IPS-11a (cell line): ENCODE results near the gene CCDC85A.

ENCODE experiments used
- H3K4me3 ChIP-seq: one replicate; pipeline ENCODE4 v1.5.1; 2013; ENCODE audit warnings: low read depth, low read length, control low read depth

The CCDC85A gene

DNA sequence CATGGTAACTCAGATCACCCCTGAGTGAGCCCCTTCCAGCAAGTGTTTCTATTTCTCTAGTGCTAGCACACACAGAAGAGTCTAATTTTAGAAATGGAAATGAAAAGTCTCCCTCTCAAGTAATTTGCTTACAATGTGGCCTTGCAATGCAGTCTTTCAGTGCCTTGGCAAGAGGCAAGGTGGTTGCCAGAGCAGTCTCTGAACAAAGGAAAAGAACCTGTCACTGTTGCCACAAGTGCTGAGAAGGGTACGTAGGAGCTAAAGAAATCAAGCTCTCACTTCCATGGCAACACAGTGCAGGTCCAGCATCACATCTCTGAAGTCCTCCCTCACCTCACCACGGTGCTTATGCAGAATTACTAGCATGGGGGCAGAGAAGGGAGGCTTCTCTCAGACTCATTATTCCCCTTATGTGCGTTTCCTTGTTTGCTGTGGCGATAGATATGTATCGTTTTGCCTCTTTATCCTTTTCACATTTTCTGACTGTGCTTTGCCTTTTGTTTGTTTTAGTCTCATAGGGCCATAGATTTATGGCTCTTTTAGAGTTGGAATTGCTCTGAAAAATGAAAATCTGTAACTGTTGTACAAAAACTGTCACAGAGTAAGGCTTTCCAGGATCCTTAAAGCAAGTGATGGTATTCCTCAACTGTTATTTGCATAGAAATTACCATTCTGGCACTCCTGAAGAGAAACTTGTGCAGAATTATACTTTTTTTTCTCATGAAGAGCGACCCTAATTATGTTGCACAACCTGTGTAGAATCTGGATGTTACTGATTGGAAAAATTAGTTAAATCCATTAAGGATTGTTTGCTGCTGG, 164.8 kb downstream of the CCDC85A start:
- no peak overlapping the region for H3K4me3 ChIP-seq

- H3K4me3 ChIP-seq = no peak overlapping the region
Observed at GRCh38 chr2:56357655-56358295, 174.0 kb downstream of the CCDC85A start.

DNA sequence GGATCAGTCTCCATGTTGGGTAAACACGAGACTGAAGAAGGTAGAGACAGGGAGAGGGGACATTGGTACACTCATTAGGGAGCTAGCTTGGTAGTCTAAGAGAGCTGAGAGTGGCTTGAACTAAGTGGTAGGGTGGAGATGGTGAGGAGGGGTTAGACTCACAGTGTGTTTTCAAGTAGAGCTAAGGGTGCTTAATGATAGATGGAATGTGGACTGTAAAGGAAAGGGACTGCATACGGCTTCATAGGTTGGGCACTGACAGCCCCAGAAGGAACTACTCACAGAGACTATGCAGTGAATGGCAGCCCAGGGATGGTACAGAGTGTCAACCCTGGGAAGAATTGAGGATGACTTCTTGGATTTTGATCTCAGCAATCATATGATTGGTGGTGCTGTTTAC, 178.1 kb downstream of the CCDC85A start:
- H3K4me3 ChIP-seq = no peak overlapping the region

- H3K4me3 ChIP-seq = no peak overlapping the region
Observed at GRCh38 chr2:56364902-56365301, 181.1 kb downstream of the CCDC85A start.

- no peak overlapping the region for H3K4me3 ChIP-seq
Observed at GRCh38 chr2:56369316-56369715, 185.5 kb downstream of the CCDC85A start.

DNA sequence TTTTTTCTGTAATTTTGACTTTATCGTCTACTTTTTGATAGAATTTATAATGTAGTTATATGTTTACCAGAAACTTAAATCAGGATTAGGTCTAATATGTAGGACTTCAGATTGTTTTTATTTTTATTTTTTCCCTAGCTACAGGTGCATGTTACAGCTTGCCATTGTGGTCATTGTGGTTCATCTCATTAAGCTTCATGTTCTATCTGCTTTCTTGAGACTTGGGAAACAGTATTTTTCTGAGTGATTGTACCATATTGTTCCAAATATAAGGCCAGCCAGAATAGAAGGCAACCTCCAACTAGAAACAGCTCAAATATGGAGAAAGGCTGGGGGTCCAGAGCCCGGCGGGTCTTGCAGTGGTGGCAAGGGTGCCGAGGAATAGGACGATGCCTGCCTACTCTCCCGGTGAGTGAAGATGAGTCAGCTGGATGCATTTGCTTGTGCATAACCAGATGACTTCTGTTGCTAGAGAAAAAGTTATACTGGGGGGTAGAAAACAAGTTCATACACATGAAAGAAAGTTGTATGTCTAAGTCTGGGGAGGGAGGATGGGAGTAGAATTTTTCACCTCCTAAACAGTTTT, 188.4 kb downstream of the CCDC85A start:
- H3K4me3 ChIP-seq = no peak overlapping the region

- no peak overlapping the region for H3K4me3 ChIP-seq
Observed at GRCh38 chr2:56375251-56375650, 191.5 kb downstream of the CCDC85A start.

DNA sequence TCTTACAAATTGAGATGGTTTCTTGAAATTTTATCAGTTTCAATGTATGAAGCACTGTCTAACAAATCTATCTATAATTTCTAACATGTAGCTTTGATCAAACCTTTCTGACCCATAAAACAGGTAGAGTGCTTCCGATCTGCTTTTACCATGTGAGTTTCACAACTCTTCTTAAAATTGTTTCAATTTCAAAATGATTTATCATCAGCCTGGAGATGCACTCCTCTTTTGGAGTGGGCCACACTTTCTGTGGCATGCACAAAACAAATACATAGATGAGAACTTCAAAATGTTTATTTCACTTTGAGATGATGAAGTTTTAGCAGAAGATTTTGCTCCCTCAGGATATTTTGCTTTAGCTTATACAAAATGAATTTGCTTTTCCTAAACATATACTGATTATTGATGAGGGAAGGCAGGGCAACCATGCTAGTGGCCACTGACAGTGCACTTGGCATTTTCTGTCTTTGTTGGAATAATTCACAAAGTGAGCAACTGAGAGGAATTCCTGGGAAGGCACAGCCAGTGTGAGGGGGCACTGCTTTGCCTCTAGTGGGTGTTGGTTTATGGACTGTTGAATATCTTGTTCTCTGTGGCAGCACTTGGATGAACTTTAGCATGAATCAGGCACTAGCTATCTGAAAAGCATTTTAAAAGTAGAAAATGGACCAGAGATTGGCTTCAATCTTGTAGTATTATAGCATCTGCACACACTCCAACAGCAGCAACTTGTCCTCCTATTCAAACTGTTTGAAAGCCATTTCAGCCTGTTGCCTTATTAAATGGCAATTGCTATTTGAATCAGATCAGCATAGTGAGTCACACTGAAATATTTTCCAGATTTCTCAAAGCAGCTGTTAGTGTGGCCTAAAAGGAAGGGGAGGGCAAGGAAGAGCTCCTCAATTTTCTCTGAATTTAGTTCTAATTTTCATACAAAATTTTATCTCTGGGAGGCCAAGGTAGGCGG, 193.2 kb downstream of the CCDC85A start:
- no peak overlapping the region for H3K4me3 ChIP-seq

DNA sequence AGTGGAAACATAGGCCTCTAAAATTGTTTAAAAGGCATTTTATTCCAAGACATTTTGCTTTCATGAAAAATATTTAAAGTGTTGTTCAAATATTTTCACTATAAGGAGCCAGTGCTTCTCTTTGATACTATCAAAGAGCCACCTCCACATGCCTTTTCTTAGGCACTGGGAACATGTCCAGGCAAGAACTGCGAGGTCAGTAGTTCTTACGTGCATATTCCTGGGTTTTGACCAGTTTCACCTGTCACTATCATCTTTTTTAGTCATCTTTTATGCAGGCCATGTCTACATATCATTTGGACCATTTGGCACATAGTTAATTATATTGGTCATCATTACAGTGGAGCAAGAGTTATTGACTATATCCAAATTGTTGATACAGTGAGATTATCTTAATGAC, 195.3 kb downstream of the CCDC85A start:
- H3K4me3 ChIP-seq = no peak overlapping the region

DNA sequence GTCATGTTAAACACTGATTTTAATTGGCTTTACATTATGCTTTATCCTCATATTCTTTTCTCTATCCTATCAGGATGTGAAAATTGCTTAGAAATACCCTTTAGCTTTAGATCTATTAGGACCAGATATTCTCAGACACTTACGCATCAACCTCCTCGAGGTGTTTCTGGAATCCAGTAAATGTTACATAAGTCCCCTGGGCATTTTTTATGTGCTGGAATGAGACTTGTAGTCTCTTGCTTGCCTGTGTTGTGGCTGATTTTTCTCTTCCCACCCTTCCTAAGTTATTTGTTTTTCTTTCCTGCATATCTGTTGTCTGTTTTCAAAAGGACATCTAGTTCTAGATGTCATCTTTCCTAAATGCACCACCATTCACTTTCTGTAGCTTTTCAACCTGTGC, 197.1 kb downstream of the CCDC85A start:
- H3K4me3 ChIP-seq = no peak overlapping the region

- H3K4me3 ChIP-seq = no peak overlapping the region
Observed at GRCh38 chr2:56382466-56382865, 198.7 kb downstream of the CCDC85A start.

GRCh38 chr2:56386657-56387056, 202.9 kb downstream of the CCDC85A start:
- no peak overlapping the region for H3K4me3 ChIP-seq

- H3K4me3 ChIP-seq = no peak overlapping the region
Observed at GRCh38 chr2:56390644-56391043, 206.9 kb downstream of the CCDC85A start.

- no peak overlapping the region for H3K4me3 ChIP-seq
Observed at GRCh38 chr2:56410140-56410539, 226.3 kb downstream of the CCDC85A start.

DNA sequence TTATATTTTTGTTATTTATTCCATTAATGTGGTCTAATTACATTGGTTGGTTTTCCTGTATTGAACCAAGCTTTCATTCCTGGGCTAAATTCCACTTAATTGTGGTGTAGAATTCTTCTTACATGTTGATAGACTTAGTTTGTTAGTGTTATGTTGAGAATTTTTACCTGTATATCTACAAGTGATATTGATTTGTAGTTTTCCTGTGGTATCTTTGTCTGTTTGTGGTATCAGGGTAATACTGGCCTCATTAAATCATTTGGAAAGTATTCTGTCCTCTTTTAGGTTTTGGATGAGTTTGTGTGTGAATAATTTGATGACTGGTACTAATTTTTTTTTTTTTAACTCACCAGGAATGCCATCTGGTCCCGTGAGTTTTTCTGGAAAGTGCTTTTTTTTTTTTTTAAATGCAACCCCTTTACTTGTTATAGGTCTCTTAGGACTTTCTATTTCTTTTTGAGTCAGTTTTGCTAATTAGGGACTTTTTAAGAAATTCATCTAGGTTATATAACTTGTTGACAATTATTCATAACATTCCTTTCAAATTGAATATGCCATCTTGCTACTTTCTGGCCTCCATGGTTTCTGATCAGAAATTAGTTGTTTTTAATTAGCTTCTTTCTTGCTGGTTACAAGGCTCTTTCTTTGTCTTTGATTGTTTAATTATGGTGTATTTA, 232.8 kb downstream of the CCDC85A start:
- H3K4me3 ChIP-seq = no peak overlapping the region
